Choroid plexus epithelial cell (primary cell): ENCODE results near the gene EIF4EBP3.
A peak's percentile ranks its signal among the peaks of the same experiment; 100 is the strongest.

Experiments
- DNase-seq: peaks from one replicate; pipeline ENCODE4 v3.0.0-alpha.2; 2010; ENCODE audit warnings: low read depth
- H3K4me3 ChIP-seq: 2 replicates; pipeline ENCODE4 v1.5.1; 2011; ENCODE audit warnings: low read depth, mild to moderate bottlenecking, control low read depth, low read length, moderate library complexity
- TF ChIP-seq, protein P1 (sequence below): conservative IDR thresholded peaks from 2 replicates; pipeline ENCODE4 v1.5.1; 2011; ENCODE audit warnings: low read depth, mild to moderate bottlenecking, control low read depth, inconsistent platforms, low read length, moderate library complexity

The EIF4EBP3 gene

DNA sequence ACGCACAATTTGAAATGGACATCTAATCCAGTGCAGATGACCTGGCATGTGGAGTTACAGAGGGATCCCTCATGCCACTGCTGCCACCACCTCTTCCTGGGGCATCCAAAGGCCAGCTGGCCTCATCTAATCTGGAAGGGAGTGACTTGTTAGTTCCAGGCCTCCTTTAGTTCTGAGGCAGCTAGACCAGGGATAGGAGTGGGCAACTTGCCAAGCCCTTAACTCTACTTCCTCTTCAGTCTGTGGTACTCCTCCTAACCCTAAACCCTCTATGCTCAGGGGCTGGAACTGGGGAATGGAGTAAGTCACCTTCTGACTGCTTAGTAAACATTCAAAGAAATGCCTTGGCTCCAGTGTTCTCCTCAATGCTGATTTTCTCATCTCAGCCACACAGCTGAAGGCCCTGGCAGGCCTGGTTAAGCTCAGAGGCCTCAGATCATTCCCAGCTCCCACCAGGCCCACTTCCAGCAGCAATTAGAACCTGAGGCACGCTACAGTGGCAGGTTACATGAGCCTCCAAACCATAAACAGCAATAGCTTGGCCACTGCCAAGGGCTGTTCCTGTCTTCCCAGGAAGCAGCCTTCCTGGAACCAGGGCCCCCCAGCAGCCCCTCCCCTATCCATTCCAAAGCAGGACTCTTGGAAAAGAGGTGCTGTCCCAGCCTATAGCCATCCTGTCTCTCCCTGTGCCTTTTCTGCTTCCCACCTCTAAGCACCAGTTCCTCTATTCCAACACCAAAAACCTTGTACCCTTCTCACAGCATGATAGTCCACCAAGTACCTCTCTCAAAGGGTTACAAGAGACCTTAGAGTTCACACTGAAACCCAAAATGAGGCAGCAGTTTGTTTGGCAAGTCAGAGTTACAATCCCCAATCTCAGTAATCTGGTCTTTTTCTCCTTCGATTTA, 2.0 kb downstream of the EIF4EBP3 start:
- TF ChIP-seq, protein P1, sequence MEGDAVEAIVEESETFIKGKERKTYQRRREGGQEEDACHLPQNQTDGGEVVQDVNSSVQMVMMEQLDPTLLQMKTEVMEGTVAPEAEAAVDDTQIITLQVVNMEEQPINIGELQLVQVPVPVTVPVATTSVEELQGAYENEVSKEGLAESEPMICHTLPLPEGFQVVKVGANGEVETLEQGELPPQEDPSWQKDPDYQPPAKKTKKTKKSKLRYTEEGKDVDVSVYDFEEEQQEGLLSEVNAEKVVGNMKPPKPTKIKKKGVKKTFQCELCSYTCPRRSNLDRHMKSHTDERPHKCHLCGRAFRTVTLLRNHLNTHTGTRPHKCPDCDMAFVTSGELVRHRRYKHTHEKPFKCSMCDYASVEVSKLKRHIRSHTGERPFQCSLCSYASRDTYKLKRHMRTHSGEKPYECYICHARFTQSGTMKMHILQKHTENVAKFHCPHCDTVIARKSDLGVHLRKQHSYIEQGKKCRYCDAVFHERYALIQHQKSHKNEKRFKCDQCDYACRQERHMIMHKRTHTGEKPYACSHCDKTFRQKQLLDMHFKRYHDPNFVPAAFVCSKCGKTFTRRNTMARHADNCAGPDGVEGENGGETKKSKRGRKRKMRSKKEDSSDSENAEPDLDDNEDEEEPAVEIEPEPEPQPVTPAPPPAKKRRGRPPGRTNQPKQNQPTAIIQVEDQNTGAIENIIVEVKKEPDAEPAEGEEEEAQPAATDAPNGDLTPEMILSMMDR, result no peak
- peak; percentile 66 for DNase-seq
- H3K4me3 ChIP-seq, result no peak overlapping the region

DNA sequence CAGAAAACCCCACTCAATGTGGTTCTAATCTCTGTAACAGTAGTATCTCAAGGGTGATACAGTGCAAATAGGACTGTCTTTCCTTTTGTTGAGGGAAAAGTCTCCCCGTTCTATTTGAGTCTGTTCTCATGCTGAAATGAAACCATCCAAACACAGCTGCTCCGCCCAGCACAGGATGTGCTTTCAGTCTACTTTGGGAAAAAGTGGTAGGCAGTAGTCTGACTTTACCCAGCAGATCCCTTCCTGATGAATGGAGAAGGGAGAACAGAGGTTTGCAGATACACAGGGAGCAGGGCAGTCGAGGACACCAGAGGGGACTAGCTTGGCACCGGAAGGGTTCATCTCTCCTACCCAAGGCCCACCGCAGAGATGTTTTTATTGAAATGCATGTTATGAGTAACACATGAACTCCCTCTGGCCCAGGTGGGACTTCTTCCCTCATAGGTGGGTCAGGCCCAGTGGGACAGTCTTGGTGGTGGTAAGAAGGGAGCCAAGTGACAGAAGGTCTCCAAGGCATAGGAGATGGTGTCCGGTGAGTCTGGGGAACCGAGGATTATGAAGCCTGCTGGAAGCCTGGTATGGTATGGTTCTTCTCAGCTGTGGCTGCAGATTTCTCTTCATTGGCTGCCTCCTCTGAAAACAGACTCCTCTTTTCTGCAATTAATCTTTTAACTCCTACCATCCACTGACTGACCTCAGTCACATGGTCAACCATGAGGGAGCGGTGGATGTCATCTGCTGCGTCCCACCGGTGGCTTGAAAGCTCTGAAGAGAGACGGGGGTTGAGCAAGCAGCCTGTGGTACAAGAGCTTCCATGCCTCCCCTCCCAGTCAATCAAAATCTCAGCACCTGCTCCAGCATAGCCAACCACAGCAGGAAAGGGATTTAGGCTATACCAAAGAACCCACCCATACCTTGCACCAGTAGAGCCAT, 3.0 kb downstream of the EIF4EBP3 start:
- no peak overlapping the region for H3K4me3 ChIP-seq
- DNase-seq, result no peak
- TF ChIP-seq, protein P1, result no peak

DNA sequence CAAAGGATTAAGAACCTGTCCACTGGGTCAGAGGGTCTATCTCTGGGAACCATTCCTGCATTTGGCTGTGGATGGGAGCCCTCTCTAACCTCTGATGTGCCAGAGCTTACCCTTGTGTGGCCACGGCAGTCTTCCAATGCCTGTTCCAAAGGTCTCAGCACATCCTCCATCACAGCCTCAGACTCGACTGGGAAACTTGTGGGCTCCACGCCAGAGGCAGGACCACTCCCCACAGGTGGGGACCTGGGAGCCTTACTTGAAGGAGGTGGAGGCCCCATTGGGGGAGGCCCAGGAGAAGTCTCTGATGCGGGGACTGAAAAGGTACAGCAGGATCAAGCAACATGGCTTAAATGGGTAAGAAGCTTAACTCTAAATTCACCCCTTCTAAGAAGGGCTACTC, 4.4 kb downstream of the EIF4EBP3 start:
- H3K4me3 ChIP-seq, result no peak overlapping the region
- TF ChIP-seq, protein P1, result no peak
- DNase-seq, result no peak

DNA sequence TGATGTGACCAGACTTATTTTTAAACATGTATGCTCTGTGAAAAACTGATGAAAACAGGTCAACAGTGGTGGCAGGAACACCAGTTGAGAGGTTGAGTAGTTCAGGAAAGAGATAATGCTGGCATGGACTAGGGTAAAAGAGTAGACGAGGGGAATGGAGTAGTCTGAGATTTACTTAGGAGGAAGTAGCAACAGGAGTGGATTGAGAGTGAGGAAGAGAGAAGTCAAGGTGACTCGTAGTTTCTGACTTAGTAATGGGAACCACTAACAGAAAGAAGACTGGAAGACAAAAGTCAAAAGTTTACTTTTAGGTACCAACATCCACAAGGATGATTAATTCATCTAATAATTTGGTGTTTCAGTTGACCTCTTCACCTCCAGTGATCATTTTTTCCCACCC, 6.2 kb downstream of the EIF4EBP3 start:
- no peak for DNase-seq
- TF ChIP-seq, protein P1, result no peak
- H3K4me3 ChIP-seq, result no peak overlapping the region

DNA sequence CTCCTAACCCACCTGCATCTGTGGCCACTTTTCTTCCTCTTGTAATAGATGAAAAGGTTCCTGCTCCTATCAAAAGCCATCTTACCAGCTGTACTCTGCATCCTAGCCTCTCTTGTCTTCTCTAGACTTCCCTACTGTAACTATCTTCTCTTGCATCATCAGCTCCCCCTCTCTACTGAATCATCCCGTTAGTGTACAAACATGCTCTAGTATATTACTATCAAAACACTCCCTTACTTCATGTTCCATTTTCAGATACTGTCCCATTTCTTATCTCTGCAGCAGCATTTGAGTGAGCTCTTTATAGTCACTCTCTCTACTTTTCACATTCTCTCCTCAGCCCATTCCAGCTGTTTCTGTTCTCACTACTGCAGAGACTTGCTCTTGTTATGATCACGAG, 7.0 kb downstream of the EIF4EBP3 start:
- DNase-seq, result peak; percentile 79
- H3K4me3 ChIP-seq, result no peak overlapping the region
- TF ChIP-seq, protein P1, result no peak

DNA sequence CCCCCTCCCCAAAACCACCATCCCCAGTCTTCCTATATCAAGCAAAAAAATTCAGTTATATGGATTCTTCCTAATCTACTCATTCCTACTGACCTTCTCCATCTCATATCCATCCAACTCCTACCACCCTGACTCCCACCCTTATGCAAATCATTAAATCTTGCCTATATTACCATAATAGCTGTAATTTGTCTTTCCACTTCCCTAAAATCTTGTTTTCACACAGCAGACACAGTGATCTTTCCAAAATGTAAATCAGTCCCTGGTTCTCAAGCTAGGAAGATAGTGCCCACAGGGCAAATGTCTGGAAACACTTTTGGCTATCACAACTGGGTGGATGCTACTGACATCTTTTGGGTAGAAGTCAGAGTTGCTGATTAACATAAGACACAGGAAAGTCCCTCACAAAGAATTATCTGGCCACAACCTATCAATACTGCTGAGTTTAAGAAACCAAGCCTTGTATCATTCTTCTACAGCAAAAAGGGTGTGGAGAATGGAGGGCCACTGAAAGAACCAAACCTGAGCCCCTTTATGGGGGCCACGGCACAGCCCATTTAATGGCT, 8.4 kb downstream of the EIF4EBP3 start:
- TF ChIP-seq, protein P1, result no peak
- peak overlapping the region; percentile 87 for H3K4me3 ChIP-seq
- no peak for DNase-seq
